Fibroblast of peridontal ligament (primary cell): Measurements from ENCODE around the gene CXXC5.
"Not testable (repeated sequence)": the region's sequence is repeated elsewhere in the genome, so short reads cannot be mapped to it uniquely, and the experiment has no call there.

ENCODE experiments used
- DNase-seq: peaks from one replicate; pipeline ENCODE4 v3.0.0-alpha.2; 2010; ENCODE audit errors: extremely low read depth

The CXXC5 gene

DNA sequence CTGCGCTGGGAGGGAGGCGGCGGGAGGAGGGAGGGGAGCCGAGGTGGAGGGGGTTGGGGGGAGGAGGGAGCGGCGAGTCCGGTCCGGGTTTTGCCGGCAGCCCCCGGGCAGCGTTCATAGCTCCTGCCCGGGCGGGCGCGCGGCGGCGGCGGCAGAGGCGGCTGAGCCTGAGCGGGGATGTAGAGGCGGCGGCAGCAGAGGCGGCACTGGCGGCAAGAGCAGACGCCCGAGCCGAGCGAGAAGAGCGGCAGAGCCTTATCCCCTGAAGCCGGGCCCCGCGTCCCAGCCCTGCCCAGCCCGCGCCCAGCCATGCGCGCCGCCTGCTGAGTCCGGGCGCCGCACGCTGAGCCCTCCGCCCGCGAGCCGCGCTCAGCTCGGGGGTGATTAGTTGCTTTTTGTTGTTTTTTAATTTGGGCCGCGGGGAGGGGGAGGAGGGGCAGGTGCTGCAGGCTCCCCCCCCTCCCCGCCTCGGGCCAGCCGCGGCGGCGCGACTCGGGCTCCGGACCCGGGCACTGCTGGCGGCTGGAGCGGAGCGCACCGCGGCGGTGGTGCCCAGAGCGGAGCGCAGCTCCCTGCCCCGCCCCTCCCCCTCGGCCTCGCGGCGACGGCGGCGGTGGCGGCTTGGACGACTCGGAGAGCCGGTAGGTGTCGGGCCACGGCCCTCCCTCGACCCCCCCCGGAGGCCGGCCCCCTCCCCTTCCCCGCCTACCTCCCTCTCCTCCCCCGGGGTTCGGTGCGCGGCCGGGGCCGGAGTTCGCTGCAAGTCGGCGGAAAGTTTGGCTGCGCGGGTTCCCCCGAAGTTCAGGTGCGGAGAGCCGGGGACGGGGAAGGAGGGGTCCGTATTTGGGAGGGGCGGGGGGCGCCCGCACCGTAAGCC lies at the start of gene CXXC5:
TSS of gene CXXC5 (plus strand) at position 145 of the 877 bp plus-strand sequence. CDS start 32,175 bp downstream, outside the sequence.
- peak; percentile 78 for DNase-seq

DNA sequence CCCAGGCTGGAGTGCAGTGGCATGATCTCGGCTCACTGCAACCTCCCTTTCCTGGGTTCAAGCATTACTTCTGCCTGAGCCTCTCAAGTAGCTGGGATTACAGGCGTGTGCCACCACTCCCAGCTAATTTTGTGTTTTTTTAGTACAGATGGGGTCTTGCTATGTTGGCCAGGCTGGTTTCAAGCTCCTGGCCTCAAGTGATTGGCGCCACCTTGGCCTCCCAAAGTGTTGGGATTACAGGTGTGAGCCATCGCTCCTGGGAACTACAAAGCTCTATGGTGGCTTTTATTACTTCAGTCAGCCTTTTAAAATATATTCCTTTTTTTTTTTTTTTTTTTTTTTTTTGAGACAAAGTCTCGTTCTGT lies 49.6 kb upstream of the CXXC5 start:
- DNase-seq = not testable (repeated sequence)

DNA sequence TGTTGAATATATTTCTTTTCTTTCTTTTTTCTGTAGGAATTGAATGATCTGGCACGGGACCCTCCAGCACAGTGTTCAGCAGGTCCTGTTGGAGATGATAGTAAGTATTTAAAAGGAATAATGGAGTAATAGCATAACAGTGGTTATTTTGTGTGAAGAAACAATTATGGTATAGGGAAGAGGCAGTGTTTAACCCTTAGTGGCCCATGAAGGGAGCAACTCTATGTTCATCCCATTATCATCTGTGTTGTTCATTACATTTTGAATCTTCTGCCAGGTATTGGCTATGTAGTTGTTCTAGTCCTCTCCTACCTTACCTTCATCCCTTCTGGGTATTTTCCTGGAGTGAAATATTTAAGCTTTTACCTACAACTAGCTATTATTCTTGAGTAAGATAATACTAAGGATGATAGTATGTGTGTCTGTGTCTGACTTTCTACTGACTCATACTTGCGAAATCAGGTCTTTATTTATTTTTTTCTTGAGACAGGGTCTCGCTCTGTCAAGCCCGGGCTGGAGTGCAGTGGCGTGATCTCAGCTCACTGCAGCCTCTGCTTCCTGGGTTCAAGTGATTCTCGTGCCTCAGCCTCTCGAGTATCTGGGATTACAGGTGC lies 47.7 kb upstream of the CXXC5 start:
- DNase-seq = peak; percentile 71

DNA sequence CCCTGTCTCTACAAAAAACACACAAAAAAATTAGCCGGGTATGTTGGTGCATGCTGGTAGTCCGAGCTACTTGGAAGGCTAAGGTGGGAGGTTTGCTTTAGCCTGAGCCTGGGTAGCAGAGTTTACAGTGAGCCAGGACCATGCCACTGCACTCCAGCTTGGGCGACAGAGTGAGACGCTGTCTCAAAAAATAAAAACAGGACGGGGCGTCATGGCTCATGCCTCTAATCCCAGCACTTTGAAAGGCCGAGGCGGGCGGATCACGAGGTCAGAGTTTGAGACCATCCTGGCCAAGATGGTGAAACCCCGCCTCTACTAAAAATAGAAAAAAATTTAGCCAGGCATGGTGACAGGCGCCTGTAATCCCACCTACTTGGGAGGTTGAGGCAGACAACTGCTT lies 46.7 kb upstream of the CXXC5 start:
- no peak for DNase-seq

DNA sequence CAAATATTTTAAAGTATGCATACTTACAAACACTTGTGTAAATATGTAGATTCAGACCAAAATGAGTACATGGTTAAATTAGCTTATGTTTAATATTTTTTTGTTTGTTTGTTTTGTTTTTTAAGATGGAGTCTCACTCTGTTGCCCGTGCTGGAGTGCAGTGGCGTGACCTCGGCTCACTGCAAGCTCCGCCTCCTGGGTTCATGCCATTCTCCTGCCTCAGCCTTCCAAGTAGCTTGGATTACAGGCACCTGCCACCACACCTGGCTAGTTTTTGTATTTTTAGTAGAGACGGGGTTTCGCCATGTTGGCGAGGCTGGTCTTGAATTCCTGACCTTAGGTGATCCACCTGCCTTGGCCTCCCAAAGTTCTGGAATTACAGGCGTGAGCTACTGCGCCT lies 46.2 kb upstream of the CXXC5 start:
- DNase-seq = not testable (repeated sequence)

DNA sequence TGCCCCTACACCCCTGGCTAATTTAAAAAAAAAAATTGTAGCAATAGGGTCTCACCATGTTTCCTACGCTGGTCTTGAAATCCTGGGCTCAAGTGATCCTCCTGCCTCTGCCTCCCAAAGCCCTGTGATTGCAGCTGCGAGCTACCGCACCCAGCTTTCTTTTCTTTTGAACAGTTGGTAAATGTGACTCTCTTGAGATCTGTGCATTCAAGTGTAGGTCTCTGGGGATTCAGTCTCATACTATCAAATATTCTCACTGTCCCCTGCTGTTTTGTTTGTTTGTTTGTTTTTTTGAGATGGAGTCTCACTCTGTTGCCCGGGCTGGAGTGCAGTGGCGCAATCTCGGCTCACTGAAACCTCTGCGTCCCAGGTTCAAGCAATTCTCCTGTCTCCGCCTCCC lies 42.3 kb upstream of the CXXC5 start:
- no peak for DNase-seq

DNA sequence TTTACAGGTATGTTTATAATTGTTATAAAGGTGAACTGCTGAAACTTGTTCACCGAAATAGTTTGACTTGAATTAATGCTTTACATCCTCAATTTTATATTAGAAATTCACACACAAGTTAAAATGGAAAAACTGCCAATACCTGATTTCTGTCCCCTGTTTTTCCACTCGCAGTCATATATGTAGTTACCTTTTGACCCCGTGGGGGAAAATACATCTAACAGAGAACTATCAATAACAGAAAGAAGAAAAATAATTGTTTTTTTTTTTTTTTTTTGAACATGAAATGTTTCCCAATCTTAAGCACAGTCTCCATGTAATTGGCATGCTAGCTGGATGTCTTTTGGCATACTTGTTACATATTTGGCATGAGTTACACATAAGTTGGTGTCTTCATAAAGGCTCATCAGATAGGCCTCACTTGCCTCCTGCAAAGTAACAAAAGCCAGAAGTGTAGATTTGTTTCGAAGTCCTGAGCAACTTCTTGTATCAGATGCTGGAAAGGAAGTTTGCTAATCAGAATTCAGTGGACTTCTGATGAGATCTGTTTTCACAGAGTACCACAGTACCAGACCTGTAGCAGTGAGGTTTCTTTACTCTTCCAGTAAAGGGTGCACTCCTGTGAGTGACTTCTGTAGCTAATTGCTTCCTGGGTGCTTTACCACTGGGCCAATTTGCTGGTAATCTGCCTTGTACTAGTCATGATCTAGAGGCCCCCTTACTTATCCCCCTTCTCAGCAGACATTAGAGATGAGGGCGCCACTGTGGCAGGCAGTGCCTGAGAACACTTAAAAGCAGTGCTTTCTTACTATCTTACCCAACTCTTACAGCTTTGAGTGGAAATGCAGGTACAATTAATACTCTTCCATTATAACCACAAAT lies 36.2 kb upstream of the CXXC5 start:
- DNase-seq = peak; percentile 49

DNA sequence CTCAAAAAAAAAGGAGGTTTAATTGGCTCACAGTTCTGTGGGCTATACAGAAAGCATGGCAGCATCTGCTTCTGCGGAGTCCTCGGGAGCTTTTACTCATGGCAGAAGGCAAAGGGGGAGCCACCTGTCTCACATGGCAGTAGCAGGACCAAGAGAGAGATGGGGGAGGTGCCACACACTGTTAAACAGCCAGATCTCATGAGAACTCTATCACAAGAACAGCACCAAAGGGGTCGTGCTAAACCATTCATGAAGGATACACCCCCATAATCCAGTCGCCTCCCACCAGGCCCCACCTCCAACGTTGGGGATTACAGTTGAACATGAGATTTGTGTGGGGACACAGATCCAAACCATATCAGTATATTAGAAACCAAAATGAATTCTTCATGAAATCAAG lies 28.3 kb upstream of the CXXC5 start:
- DNase-seq = no peak

DNA sequence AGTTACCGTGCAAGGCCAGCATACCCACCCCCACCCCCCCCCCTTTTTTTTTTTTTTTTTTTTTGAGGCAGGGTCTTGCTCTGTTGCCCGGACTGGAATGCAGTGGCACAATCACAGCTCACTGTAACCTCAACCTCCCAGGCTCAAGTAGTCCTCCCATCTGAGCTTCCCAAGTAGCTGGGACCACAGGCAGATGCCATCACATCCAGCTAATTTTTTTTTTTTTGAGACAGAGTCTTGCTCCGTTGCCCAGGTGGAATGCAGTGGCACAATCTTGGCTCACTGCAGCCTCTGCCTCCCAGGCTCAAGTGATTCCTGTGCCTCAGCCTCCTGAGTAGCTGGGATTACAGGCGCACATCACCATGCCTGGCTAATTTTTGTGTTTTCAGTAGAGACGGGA lies 22.8 kb upstream of the CXXC5 start:
- DNase-seq = not testable (repeated sequence)

DNA sequence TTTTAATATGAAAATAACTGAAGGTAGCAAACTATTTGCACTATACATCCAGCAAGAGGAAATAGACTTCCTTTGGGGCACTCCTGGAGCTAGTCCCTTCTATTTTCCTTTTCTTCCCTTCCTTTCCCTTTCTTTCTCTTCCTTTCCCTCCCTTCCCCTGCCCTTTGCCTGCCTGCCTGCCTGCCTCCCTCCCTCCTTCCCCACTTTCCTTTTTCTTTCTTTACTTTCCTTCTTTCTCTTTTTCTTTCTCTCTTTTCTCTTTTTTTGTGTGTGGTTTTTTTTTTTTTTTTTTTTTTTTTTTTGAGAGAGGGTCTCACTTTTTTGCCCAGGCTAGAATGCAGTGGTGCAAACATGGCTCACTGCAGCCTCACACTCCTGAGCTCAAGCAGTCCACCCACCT lies 17.3 kb upstream of the CXXC5 start:
- DNase-seq = no peak

DNA sequence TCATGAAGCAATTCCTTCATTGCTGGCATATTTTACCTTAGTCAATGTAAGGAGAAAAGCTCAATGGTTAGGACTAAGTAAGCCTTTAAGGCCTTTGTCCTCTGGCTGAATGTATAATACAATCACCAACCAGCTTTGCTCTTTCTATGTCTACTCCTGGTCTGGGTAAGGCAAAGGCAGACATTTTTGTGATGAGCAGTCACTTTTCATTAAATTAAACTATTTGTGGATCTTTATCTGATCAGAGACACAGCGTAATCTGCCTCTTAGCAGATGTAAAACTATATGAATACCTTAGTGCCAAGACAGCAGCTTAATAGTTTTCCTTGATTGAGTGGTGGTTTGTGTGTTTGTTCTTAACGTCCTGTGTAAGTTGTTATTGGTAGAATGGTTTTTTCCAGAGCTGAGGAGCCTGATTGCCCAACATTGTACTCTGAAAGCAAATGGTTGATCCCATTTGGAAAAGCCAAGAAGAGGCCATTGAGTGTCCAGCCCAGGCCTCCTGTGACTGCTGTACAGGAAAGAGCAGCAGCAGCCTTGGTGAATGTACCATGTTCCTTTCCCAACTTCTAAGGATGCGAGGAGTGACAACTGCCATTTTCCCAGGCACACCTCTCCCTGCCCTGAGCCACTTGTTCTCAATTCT lies 16.5 kb upstream of the CXXC5 start:
- no peak for DNase-seq

DNA sequence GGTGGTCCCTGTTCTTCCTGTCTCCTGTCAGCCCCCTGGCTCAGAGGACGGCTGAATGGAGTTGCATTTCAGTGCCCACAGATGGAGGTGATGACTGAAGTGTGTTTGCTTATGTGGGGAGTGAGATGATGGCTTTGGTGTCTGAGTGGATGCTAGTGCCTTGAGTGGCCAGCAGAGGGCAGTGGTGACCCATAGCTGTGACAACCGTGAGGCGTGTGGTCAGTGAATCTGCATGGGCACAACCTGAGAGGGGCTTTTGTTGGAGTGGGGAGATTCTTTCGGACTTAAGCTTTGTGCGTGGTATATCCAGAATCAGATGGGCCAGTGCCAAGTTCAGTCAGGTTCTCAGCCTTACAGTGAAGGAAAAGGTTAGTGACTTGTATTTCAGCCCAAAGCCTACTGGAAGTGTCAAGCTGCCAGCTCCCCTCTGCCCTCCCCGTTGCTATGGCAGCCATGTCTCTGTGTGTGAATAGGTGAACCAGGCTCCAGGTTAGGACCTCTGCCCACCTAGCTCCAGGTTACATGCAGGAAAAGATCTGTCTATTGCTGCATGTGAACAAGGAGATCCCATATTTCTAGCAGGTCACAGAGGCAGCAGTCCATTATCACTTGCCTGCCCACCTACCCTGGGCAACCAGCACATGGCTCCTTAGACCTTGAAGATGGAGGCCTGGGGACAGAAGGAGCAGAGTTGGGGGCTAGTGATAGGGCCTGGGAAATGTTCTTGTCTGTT lies 14.7 kb upstream of the CXXC5 start:
- DNase-seq = peak; percentile 80

DNA sequence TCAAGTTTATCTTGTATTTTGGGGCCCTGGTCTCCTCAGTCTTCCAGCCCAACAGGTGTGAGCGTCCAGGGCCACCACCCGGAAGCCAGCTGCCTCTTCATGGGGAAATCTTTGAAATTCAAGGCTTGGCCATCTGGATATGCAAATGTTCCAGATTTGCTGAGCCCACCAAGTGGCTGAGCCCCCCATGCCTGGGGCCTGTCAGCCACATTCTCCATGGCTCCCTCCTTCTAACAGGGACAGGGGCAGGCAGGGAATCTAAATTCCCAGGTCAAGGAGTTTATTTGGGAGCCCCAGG lies 14.2 kb upstream of the CXXC5 start:
- no peak for DNase-seq

DNA sequence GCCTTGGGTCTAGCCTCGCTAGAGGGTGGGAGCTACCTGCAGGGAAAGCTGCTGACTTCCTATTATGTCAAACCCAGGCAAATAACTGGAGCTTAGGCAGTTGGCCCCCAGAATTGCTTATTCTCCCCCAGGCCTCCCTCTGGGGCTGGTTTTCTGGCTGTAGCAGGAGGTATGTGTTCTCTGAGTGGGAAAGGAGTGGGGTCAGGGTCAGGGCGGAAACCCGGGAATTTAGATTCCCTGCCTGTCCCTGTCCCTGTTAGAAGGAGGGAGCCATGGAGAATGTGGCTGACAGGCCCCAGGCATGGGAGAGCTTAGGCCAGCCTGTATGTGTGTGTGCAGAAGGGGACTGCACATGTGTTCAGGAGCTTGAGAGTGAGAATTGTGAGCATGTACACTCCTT lies 13.6 kb upstream of the CXXC5 start:
- no peak for DNase-seq

DNA sequence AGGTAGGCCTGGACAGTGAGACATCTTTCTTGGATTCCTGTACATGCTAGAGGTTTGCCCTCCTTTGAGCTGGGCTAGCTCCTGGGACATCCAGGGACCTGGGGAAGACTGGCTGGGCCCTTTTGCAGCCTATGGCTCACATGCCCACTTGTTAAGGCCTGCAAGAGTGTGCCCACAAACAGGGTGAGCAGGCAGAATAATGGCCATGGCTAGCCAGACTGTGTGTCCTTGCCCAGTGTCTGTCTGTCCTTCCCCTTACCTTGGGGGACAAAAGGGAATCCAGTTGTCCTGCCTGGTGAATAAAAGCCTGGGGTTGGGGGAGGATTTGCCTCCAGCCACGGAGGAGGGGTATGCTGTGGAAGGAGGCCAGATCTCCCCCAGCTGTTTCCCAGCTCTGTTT lies 13.0 kb upstream of the CXXC5 start:
- no peak for DNase-seq

DNA sequence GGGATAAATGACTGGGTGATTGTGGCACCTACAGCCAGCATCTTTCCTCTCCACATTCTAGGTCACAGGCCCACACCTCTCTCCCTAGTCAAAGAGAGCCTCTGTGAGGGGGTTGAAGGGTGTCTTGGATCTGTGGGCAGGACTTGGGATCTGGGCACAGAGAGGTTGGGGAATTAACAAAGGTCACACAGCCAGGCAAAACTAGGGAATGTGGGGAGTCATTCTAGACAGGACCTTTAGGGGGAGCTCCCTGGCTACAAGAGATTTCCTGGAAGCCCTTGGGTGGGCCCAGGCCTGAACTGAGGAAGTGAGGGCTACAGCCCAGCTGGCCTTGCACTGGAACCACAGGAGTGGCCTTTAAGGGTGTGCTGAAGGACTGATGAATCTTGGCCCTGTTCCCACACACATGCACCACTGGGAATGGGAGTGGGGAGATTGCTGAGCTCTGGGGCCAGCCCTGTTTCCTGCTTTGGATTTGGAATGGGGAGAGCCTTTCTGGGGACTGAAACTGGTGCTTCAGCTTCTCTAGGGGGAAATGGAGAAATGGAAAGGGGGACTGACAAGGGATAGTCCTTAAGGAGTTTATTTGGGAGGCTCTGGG lies 12.4 kb upstream of the CXXC5 start:
- peak; percentile 95 for DNase-seq

DNA sequence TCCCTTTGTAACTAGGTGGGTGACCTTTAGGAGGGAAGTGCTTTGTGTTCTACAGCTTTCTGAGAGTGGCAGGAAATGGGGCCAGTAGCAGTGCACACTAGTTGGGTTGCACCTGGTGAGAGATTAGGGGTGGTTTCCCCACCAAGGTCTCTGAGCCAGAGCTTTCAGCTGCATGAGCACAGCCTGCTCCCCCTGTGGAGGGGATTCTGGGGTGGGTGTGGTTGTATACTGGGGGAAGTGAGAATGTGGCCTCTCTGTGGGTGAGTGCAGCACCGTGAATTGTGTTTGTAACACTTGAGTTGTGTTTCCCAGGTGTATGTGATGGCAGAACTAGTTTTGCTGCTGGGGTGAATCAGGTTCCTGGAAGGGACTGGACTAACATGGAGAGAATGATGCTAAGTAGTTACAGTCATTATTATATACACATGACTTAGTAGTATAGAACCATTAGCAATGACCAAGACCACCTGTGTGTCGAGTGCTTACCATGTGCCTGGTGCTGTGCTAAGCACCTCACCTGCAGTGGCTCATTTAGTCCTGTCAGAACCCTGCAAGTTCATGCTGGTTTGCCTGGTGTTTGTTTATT lies 11.8 kb upstream of the CXXC5 start:
- DNase-seq = no peak

DNA sequence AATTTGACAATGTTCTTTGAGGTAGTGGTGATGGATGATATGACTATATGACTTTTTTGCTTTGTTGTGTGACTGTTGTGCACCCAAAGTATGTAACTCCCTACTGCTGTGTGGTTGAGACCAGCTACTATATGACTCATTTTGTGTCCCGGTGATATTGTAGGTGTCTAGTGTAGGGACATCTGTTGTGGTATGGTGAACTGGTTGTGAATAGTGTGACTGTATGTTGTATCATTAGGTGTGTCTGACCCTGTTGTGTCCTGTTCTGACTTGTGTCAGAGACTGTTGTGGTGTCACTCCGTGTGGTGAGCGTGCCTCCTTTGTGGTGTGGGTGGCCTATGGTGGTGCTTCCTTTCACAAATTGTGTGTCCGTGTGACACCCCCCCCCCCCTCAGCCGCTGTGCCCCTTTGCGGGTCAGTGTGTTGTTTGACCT lies 11.2 kb upstream of the CXXC5 start:
- DNase-seq = no peak

DNA sequence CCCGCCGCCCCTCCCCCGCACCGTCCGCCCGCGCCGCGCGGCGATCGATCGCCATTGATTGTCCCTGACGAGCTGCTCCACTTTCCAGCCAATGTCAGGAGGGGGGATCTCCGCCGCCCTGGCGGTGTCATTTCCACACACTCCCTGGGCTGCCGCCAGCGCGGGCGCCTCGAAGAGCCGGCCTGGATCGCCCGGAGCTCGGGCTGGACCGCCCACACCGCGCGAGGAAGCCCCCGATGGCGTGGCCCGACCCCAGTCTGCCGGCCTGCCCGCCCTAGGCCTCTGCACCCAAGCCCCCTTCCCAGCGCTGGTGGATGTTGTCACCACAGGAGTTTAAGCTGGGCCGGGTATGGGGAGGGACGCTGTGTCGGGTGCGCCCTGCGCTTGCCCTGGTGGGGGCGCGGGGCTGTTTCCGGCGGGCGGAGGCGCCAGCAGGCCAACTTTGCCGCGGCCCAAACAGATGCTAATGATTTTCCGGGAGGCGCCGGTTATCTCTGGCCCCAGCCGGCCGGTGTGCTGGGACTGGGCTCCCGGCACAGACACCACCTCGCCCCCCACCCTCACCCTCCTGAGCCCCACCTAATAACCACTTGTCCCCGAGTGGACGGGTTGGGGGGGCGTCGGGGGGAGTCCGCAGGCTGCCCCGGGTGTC lies 10.6 kb upstream of the CXXC5 start:
- peak; percentile 75 for DNase-seq
